Keratinocyte (primary cell): Measurements from ENCODE around the gene ABLIM1. TPM values are rescaled to one million over a fixed set of nuclear protein-coding genes. Genes with fewer than 3 reads are reported as not detected.

ENCODE experiments used
- DNase-seq: peaks from one replicate; pipeline ENCODE4 v3.0.0-alpha.2; 2011; ENCODE audit warnings: low read depth, missing footprints, low spot score
- FAIRE-seq: peaks from 2 replicates; lab custom pipeline; 2011; peaks lifted over from hg19 to GRCh38; lab: Jason Lieb, UNC
- H2AFZ ChIP-seq: 2 replicates; pipeline ENCODE4 v1.6.0; 2012; ENCODE audit warnings: low read length, control low read depth, inconsistent platforms; ENCODE audit not compliant: control insufficient read depth
- H3K27ac ChIP-seq: 2 replicates; pipeline ENCODE4 v1.5.1; 2011; ENCODE audit warnings: low read length; ENCODE audit not compliant: control insufficient read depth, insufficient read depth
- H3K27me3 ChIP-seq: 3 replicates; pipeline ENCODE4 v1.6.0; 2011; ENCODE audit warnings: low read length; ENCODE audit not compliant: control insufficient read depth, insufficient read depth; ENCODE audit errors: extremely low read depth
- H3K36me3 ChIP-seq, 2 experiments: 2 replicates in 1 of 2; 3 replicates in 1 of 2; pipeline ENCODE4 v1.5.1; 2011; ENCODE audit warnings: low read length in 2 of 2, mild to moderate bottlenecking in 1 of 2; ENCODE audit not compliant: control insufficient read depth in 2 of 2, insufficient read depth in 2 of 2; ENCODE audit errors: extremely low read depth in 1 of 2
- H3K4me1 ChIP-seq: 3 replicates; pipeline ENCODE4 v1.5.1; 2011; ENCODE audit warnings: low read length; ENCODE audit not compliant: control insufficient read depth, insufficient read depth; ENCODE audit errors: extremely low read depth
- H3K4me2 ChIP-seq: 3 replicates; pipeline ENCODE4 v1.6.0; 2011; ENCODE audit warnings: low read depth, low read length; ENCODE audit not compliant: control insufficient read depth, insufficient read depth; ENCODE audit errors: extremely low read depth
- H3K4me3 ChIP-seq, 3 experiments: fragments of 200-600 bp in 1 of 3; sonication (generic) in 1 of 3; 2 replicates in 2 of 3; 3 replicates in 1 of 3; pipeline ENCODE4 v1.5.1; 2011 to 2016; ENCODE audit warnings: low read length in 3 of 3, mild to moderate bottlenecking in 3 of 3, control low read depth in 2 of 3, inconsistent platforms in 1 of 3, low read depth in 1 of 3, mixed read lengths in 1 of 3, mixed run types in 1 of 3, moderate library complexity in 1 of 3; ENCODE audit not compliant: control insufficient read depth in 2 of 3, insufficient read depth in 2 of 3; ENCODE audit errors: extremely low read depth in 1 of 3
- H3K79me2 ChIP-seq: 2 replicates; pipeline ENCODE4 v1.6.0; 2012; ENCODE audit warnings: low read length; ENCODE audit not compliant: control insufficient read depth, insufficient read depth
- H3K9ac ChIP-seq: 3 replicates; pipeline ENCODE4 v1.6.0; 2011; ENCODE audit warnings: low read length; ENCODE audit not compliant: control insufficient read depth, insufficient read depth; ENCODE audit errors: extremely low read depth
- H3K9me1 ChIP-seq: 3 replicates; pipeline ENCODE4 v1.6.0; 2011; ENCODE audit warnings: low read length; ENCODE audit not compliant: control insufficient read depth, insufficient read depth; ENCODE audit errors: extremely low read depth
- H3K9me3 ChIP-seq: 2 replicates; pipeline ENCODE4 v1.5.1; 2012; ENCODE audit warnings: low read depth, low read length; ENCODE audit not compliant: control insufficient read depth
- H4K20me1 ChIP-seq: 3 replicates; pipeline ENCODE4 v1.6.0; 2011; ENCODE audit warnings: low read length; ENCODE audit not compliant: control insufficient read depth, insufficient read depth; ENCODE audit errors: extremely low read depth
- CTCF ChIP-seq, 3 experiments: IDR thresholded peaks in 1 of 3; conservative IDR thresholded peaks in 1 of 3; optimal IDR thresholded peaks in 1 of 3; 2 replicates in 2 of 3; 3 replicates in 1 of 3; pipeline versions ENCODE3 to v1.5.1; 2011; ENCODE audit warnings: low read length in 3 of 3, mild to moderate bottlenecking in 3 of 3, moderate library complexity in 2 of 3, control low read depth in 1 of 3, inconsistent platforms in 1 of 3; ENCODE audit not compliant: insufficient read depth in 2 of 3; ENCODE audit errors: extremely low read depth in 1 of 3
- EZH2 ChIP-seq: IDR thresholded peaks from one replicate; pipeline ENCODE4 v1.6.1; 2012; ENCODE audit warnings: inconsistent platforms, mild to moderate bottlenecking, low read length, moderate library complexity
- dilution Hi-C: fragments of 300-500 bp; cut with MboI; formaldehyde crosslinking; loops from one replicate; pipeline ENCODE4 v1.7.0; 2020; ENCODE audit warnings: low sequenced_read_pairs; ENCODE audit not compliant: extremely low pct_ligation_motif_present
- polyA plus RNA-seq, 5 experiments: library from polyadenylated mRNA; depleted of rRNA in 3 of 5; stranded (reverse) in 3 of 5; stranded (forward) in 1 of 5; unstranded in 1 of 5; fragments of >200 nt; gene quantifications; 1 replicate in 1 of 5; 2 replicates in 3 of 5; 3 replicates in 1 of 5; pipeline versions ENCODE4 v1.2.1 to v1.2.3, GENCODE V29; 2011 to 2012; ENCODE audit warnings: missing spikeins in 2 of 5, low read depth in 1 of 5, low replicate concordance in 1 of 5

ABLIM1 gene
- polyA plus RNA-seq, 1 donor (not counting 4 experiments of a cell fraction or from before 2014, with no cell fraction given), result 55.2 TPM

- no peaks in the 10 kb centered on the region for H3K9me3 ChIP-seq
- no peaks in the 10 kb centered on the region for H3K79me2 ChIP-seq
- no peak overlapping the region for H2AFZ ChIP-seq
- no peak overlapping the region for H3K9ac ChIP-seq
- H3K36me3 ChIP-seq, result no peaks in the 10 kb centered on the region
- H3K4me2 ChIP-seq, result no peak overlapping the region
- H3K9me1 ChIP-seq, result no peaks in the 10 kb centered on the region
- no peaks in the 10 kb centered on the region for H4K20me1 ChIP-seq
- no peak overlapping the region for H3K4me3 ChIP-seq
- FAIRE-seq (peak; percentile 46), DNase-seq (no peak)
- no peak for TF ChIP-seq EZH2
- TF ChIP-seq CTCF (optimal IDR thresholded peaks at IDR 0.05 in 1 of 3, IDR thresholded peaks at IDR 0.05 in 1 of 3, conservative IDR thresholded peaks at IDR 0.05 in 1 of 3; ENCODE audit: extremely low read depth in 1 of 3, insufficient read depth in 2 of 3, low read length in 3 of 3), result no peak
- dilution Hi-C loops, result no loop called here
- H3K4me1 ChIP-seq, result peaks cover 19% of the 10 kb centered on the region
- H3K27me3 ChIP-seq, result no peaks in the 10 kb centered on the region
- no peak overlapping the region for H3K27ac ChIP-seq
Measured at GRCh38 chr10:114418109-114418508, 240.0 kb downstream of the ABLIM1 start.

- peak overlapping the region in 1 of 3 experiments; percentile 47 for H3K4me3 ChIP-seq
- peaks cover 27% of the 10 kb centered on the region for H3K4me1 ChIP-seq
- DNase-seq (no peak), FAIRE-seq (peak; percentile 99)
- no peaks in the 10 kb centered on the region for H3K9me3 ChIP-seq
- peak overlapping the region; percentile 59 for H2AFZ ChIP-seq
- peak overlapping the region; percentile 67 for H3K4me2 ChIP-seq
- no peaks in the 10 kb centered on the region for H3K27me3 ChIP-seq
- H4K20me1 ChIP-seq, result no peaks in the 10 kb centered on the region
- H3K27ac ChIP-seq, result peak overlapping the region; percentile 37
- dilution Hi-C loops, result no loop called here
- no peak overlapping the region for H3K9ac ChIP-seq
- H3K36me3 ChIP-seq, result no peaks in the 10 kb centered on the region
- H3K79me2 ChIP-seq, result no peaks in the 10 kb centered on the region
- no peaks in the 10 kb centered on the region for H3K9me1 ChIP-seq
- TF ChIP-seq CTCF (optimal IDR thresholded peaks at IDR 0.05 in 1 of 3, IDR thresholded peaks at IDR 0.05 in 1 of 3, conservative IDR thresholded peaks at IDR 0.05 in 1 of 3; ENCODE audit: extremely low read depth in 1 of 3, insufficient read depth in 2 of 3, low read length in 3 of 3) (no peak), EZH2 (no peak)
Measured at GRCh38 chr10:114412907-114413797, 244.9 kb downstream of the ABLIM1 start.
